ENCODE results near the gene TLR4.

TLR4 gene

GRCh38 chr9:117772960-117773359, 68.8 kb downstream of the TLR4 start:
- Mint-ChIP-seq H3K27me3 (ENCODE audit: low read depth) (peaks cover 8% of the 10 kb centered on the region), H3K4me3 (no peak overlapping the region), H3K36me3 (ENCODE audit: low read depth) (no peaks in the 10 kb centered on the region), H3K9me3 (peaks cover 3% of the 10 kb centered on the region), H3K4me1 (peaks cover 5% of the 10 kb centered on the region), H3K27ac (no peak overlapping the region)
- TF ChIP-seq, protein P1, sequence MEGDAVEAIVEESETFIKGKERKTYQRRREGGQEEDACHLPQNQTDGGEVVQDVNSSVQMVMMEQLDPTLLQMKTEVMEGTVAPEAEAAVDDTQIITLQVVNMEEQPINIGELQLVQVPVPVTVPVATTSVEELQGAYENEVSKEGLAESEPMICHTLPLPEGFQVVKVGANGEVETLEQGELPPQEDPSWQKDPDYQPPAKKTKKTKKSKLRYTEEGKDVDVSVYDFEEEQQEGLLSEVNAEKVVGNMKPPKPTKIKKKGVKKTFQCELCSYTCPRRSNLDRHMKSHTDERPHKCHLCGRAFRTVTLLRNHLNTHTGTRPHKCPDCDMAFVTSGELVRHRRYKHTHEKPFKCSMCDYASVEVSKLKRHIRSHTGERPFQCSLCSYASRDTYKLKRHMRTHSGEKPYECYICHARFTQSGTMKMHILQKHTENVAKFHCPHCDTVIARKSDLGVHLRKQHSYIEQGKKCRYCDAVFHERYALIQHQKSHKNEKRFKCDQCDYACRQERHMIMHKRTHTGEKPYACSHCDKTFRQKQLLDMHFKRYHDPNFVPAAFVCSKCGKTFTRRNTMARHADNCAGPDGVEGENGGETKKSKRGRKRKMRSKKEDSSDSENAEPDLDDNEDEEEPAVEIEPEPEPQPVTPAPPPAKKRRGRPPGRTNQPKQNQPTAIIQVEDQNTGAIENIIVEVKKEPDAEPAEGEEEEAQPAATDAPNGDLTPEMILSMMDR (IDR thresholded peaks at IDR 0.05; ENCODE audit: unreplicated experiment in 3 of 3) = no peak

Measured in nephron (organoid).